ENCODE results near the gene ELF1. TPM values are rescaled to one million over a fixed set of nuclear protein-coding genes. Genes with fewer than 3 reads are reported as not detected.
A peak's percentile ranks its signal among the peaks of the same experiment; 100 is the strongest.

ELF1 gene
- total and polyA plus RNA-seq, 2 experiments from 2014 or later: 7.0 to 12.7 TPM

DNA sequence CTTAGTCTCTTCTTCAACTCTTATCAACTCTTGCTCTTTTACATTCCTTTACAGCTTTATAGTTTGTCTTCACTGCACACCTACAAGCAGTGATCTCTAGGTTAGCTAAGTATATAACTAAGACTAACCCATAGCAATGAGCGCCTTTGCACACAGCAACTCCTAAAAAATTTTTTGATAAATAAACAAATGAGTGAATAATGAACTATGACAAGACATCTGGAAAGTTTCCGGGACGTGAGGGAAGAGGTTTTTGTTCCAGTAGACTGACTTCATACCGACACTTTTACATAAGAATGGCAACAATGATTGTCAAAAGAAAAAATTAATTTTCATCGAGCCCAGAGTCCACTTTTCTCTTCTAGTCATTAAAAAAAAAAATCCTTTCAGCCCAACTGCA lies 98.3 kb downstream of the ELF1 start:
- DNase-seq (ENCODE audit: low spot score) (no peak), ATAC-seq (no peak)
- H3K4me1 ChIP-seq (ENCODE audit: insufficient read depth): peaks cover 9% of the 10 kb centered on the region; the same call in 1 of the 2 replicates
- peaks cover 11% of the 10 kb centered on the region for H3K27me3 Mint-ChIP-seq (ENCODE audit: insufficient read depth, low read depth, poor library complexity)
- H3K4me2 ChIP-seq: peak overlapping the region; percentile 84
- H3K79me2 ChIP-seq (replicated peaks; ENCODE audit: insufficient read depth): no peaks in the 10 kb centered on the region; the same call in 1 of the 2 replicates
- peak overlapping the region; percentile 83; the same call in 1 of the 2 replicates for H2AFZ ChIP-seq
- H3F3A ChIP-seq (replicated peaks; ENCODE audit: low read depth): peaks cover 9% of the 10 kb centered on the region; the same call in 1 of the 2 replicates
- peak overlapping the region; percentile 91 for H3K4me3 Mint-ChIP-seq
- peak overlapping the region; percentile 97 for H3K27ac Mint-ChIP-seq
- peaks cover 10% of the 10 kb centered on the region; the same call in 2 of the 3 replicates for H3K4me1 Mint-ChIP-seq
- TF ChIP-seq STAT1 (IDR thresholded peaks at IDR 0.05; ENCODE audit: unreplicated experiment): no peak
- TF ChIP-seq POLR2AphosphoS5 (IDR thresholded peaks at IDR 0.05; ENCODE audit: low read depth): no peak
- TF ChIP-seq, protein P1, sequence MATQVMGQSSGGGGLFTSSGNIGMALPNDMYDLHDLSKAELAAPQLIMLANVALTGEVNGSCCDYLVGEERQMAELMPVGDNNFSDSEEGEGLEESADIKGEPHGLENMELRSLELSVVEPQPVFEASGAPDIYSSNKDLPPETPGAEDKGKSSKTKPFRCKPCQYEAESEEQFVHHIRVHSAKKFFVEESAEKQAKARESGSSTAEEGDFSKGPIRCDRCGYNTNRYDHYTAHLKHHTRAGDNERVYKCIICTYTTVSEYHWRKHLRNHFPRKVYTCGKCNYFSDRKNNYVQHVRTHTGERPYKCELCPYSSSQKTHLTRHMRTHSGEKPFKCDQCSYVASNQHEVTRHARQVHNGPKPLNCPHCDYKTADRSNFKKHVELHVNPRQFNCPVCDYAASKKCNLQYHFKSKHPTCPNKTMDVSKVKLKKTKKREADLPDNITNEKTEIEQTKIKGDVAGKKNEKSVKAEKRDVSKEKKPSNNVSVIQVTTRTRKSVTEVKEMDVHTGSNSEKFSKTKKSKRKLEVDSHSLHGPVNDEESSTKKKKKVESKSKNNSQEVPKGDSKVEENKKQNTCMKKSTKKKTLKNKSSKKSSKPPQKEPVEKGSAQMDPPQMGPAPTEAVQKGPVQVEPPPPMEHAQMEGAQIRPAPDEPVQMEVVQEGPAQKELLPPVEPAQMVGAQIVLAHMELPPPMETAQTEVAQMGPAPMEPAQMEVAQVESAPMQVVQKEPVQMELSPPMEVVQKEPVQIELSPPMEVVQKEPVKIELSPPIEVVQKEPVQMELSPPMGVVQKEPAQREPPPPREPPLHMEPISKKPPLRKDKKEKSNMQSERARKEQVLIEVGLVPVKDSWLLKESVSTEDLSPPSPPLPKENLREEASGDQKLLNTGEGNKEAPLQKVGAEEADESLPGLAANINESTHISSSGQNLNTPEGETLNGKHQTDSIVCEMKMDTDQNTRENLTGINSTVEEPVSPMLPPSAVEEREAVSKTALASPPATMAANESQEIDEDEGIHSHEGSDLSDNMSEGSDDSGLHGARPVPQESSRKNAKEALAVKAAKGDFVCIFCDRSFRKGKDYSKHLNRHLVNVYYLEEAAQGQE (IDR thresholded peaks at IDR 0.05; ENCODE audit: unreplicated experiment): no peak
- TF ChIP-seq, protein P2, sequence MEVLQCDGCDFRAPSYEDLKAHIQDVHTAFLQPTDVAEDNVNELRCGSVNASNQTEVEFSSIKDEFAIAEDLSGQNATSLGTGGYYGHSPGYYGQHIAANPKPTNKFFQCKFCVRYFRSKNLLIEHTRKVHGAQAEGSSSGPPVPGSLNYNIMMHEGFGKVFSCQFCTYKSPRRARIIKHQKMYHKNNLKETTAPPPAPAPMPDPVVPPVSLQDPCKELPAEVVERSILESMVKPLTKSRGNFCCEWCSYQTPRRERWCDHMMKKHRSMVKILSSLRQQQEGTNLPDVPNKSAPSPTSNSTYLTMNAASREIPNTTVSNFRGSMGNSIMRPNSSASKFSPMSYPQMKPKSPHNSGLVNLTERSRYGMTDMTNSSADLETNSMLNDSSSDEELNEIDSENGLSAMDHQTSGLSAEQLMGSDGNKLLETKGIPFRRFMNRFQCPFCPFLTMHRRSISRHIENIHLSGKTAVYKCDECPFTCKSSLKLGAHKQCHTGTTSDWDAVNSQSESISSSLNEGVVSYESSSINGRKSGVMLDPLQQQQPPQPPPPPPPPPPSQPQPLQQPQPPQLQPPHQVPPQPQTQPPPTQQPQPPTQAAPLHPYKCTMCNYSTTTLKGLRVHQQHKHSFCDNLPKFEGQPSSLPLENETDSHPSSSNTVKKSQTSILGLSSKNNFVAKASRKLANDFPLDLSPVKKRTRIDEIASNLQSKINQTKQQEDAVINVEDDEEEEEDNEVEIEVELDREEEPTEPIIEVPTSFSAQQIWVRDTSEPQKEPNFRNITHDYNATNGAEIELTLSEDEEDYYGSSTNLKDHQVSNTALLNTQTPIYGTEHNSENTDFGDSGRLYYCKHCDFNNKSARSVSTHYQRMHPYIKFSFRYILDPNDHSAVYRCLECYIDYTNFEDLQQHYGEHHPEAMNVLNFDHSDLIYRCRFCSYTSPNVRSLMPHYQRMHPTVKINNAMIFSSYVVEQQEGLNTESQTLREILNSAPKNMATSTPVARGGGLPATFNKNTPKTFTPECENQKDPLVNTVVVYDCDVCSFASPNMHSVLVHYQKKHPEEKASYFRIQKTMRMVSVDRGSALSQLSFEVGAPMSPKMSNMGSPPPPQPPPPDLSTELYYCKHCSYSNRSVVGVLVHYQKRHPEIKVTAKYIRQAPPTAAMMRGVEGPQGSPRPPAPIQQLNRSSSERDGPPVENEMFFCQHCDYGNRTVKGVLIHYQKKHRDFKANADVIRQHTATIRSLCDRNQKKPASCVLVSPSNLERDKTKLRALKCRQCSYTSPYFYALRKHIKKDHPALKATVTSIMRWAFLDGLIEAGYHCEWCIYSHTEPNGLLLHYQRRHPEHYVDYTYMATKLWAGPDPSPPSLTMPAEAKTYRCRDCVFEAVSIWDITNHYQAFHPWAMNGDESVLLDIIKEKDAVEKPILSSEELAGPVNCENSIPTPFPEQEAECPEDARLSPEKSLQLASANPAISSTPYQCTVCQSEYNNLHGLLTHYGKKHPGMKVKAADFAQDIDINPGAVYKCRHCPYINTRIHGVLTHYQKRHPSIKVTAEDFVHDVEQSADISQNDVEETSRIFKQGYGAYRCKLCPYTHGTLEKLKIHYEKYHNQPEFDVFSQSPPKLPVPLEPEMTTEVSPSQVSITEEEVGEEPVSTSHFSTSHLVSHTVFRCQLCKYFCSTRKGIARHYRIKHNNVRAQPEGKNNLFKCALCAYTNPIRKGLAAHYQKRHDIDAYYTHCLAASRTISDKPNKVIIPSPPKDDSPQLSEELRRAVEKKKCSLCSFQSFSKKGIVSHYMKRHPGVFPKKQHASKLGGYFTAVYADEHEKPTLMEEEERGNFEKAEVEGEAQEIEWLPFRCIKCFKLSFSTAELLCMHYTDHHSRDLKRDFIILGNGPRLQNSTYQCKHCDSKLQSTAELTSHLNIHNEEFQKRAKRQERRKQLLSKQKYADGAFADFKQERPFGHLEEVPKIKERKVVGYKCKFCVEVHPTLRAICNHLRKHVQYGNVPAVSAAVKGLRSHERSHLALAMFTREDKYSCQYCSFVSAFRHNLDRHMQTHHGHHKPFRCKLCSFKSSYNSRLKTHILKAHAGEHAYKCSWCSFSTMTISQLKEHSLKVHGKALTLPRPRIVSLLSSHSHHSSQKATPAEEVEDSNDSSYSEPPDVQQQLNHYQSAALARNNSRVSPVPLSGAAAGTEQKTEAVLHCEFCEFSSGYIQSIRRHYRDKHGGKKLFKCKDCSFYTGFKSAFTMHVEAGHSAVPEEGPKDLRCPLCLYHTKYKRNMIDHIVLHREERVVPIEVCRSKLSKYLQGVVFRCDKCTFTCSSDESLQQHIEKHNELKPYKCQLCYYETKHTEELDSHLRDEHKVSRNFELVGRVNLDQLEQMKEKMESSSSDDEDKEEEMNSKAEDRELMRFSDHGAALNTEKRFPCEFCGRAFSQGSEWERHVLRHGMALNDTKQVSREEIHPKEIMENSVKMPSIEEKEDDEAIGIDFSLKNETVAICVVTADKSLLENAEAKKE (CRISPR knock-in tag; IDR thresholded peaks at IDR 0.05): no peak
- TF ChIP-seq NANOG (IDR thresholded peaks at IDR 0.05; ENCODE audit: borderline replicate concordance): no peak
- no peak for TF ChIP-seq ETS1 (IDR thresholded peaks at IDR 0.05)
- no peak for TF ChIP-seq ZNF331 (CRISPR knock-in tag; IDR thresholded peaks at IDR 0.05; ENCODE audit: low read depth)
- no peak for TF ChIP-seq CREB1 (CRISPR knock-in tag; IDR thresholded peaks at IDR 0.05; ENCODE audit: low read depth)
- no peak for TF ChIP-seq EZH2phosphoT487 (IDR thresholded peaks at IDR 0.05; ENCODE audit: unreplicated experiment)
- no peak for TF ChIP-seq ZNF114 (CRISPR knock-in tag; IDR thresholded peaks at IDR 0.05)
- TF ChIP-seq JUNB (IDR thresholded peaks at IDR 0.05; ENCODE audit: unreplicated experiment): no peak
- TF ChIP-seq, protein P3, sequence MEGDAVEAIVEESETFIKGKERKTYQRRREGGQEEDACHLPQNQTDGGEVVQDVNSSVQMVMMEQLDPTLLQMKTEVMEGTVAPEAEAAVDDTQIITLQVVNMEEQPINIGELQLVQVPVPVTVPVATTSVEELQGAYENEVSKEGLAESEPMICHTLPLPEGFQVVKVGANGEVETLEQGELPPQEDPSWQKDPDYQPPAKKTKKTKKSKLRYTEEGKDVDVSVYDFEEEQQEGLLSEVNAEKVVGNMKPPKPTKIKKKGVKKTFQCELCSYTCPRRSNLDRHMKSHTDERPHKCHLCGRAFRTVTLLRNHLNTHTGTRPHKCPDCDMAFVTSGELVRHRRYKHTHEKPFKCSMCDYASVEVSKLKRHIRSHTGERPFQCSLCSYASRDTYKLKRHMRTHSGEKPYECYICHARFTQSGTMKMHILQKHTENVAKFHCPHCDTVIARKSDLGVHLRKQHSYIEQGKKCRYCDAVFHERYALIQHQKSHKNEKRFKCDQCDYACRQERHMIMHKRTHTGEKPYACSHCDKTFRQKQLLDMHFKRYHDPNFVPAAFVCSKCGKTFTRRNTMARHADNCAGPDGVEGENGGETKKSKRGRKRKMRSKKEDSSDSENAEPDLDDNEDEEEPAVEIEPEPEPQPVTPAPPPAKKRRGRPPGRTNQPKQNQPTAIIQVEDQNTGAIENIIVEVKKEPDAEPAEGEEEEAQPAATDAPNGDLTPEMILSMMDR (conservative IDR thresholded peaks at IDR 0.05; ENCODE audit: low read depth in 2 of 2): no peak
- TF ChIP-seq EZH2 (IDR thresholded peaks at IDR 0.05; ENCODE audit: low read depth, unreplicated experiment): no peak
- no peaks in the 10 kb centered on the region for H4K20me1 ChIP-seq (replicated peaks; ENCODE audit: insufficient read depth)
- peak overlapping the region; percentile 67; the same call in 1 of the 2 replicates for H3K27ac ChIP-seq (ENCODE audit: low read depth)
- peak overlapping the region; percentile 71 for H3K4me3 ChIP-seq
- H3K27me3 ChIP-seq (ENCODE audit: insufficient read depth): no peaks in the 10 kb centered on the region
- H3K9me2 ChIP-seq (ENCODE audit: insufficient read depth): no peaks in the 10 kb centered on the region
- no peaks in the 10 kb centered on the region for H3K36me3 Mint-ChIP-seq (ENCODE audit: low read depth)
- no peaks in the 10 kb centered on the region for H3K36me3 ChIP-seq (ENCODE audit: insufficient read depth)
- peaks cover 3% of the 10 kb centered on the region; the same call in 2 of the 3 replicates for H3K9me3 Mint-ChIP-seq
